DND-41 (cell line): ENCODE data around the gene TBC1D1.

Source experiments
- ATAC-seq: fragments of 200-7000 bp; cut with Tn5 transposase; 3 replicates; pipeline ENCODE4 v1.9.1; 2021; ENCODE audit warnings: low read depth; ENCODE audit not compliant: insufficient read depth
- DNase-seq: peaks from one replicate; pipeline ENCODE4 v3.0.0-alpha.2; 2020
- H2AFZ ChIP-seq: 2 replicates; pipeline ENCODE4 v1.6.0; 2012; ENCODE audit warnings: low read depth, low read length
- H3K27ac ChIP-seq: 2 replicates; pipeline ENCODE4 v1.5.1; 2012; ENCODE audit warnings: low read length, inconsistent platforms
- H3K27me3 ChIP-seq: fragments of 200-600 bp; sonication (generic); 2 replicates; pipeline ENCODE4 v1.6.0; 2012; ENCODE audit warnings: low read length, mild to moderate bottlenecking, inconsistent platforms; ENCODE audit not compliant: insufficient read depth, poor library complexity
- H3K36me3 ChIP-seq: 2 replicates; pipeline ENCODE4 v1.5.1; 2012; ENCODE audit warnings: low read length, inconsistent platforms; ENCODE audit not compliant: insufficient read depth
- H3K4me1 ChIP-seq: 2 replicates; pipeline ENCODE4 v1.5.1; 2012; ENCODE audit warnings: mild to moderate bottlenecking, low read length; ENCODE audit not compliant: insufficient read depth
- H3K4me2 ChIP-seq: 2 replicates; pipeline ENCODE4 v1.6.0; 2012; ENCODE audit warnings: mild to moderate bottlenecking, moderate library complexity, low read length, inconsistent platforms; ENCODE audit not compliant: insufficient read depth
- H3K4me3 ChIP-seq, 2 experiments: fragments of 200-600 bp in 1 of 2; shearing (Covaris generic) in 1 of 2; 2 replicates each; pipeline ENCODE4 v1.5.1; 2012 to 2016; ENCODE audit warnings: inconsistent platforms in 2 of 2, low read length in 2 of 2, mild to moderate bottlenecking in 2 of 2, low read depth in 1 of 2, moderate library complexity in 1 of 2
- H3K79me2 ChIP-seq: 2 replicates; pipeline ENCODE4 v1.6.0; 2012; ENCODE audit warnings: low read length, inconsistent platforms; ENCODE audit not compliant: insufficient read depth
- H3K9ac ChIP-seq: 2 replicates; pipeline ENCODE4 v1.6.0; 2012; ENCODE audit warnings: low read depth, mild to moderate bottlenecking, inconsistent platforms, low read length, moderate library complexity
- H3K9me3 ChIP-seq: 2 replicates; pipeline ENCODE4 v1.5.1; 2012; ENCODE audit warnings: low read length, moderate library complexity, mild to moderate bottlenecking, inconsistent platforms; ENCODE audit not compliant: insufficient read depth, severe bottlenecking
- H4K20me1 ChIP-seq: 2 replicates; pipeline ENCODE4 v1.6.0; 2012; ENCODE audit warnings: low read length; ENCODE audit not compliant: insufficient read depth
- CTCF ChIP-seq: IDR thresholded peaks from 2 replicates; pipeline ENCODE4 v1.5.1; 2012; ENCODE audit warnings: borderline replicate concordance, low read length, moderate library complexity, mild to moderate bottlenecking; ENCODE audit not compliant: poor library complexity, severe bottlenecking; ENCODE audit errors: extremely low read depth
- EZH2 ChIP-seq: IDR thresholded peaks from 3 replicates; pipeline ENCODE4 v1.6.1; 2012; ENCODE audit warnings: borderline replicate concordance, low read depth, mild to moderate bottlenecking, moderate library complexity, low read length, inconsistent platforms; ENCODE audit not compliant: severe bottlenecking

TBC1D1 gene

GRCh38 chr4:38003628-38004027 lies 112.7 kb downstream of the TBC1D1 start:
- no peak overlapping the region for H3K4me2 ChIP-seq
- no peak overlapping the region for H3K27ac ChIP-seq
- no peaks in the 10 kb centered on the region for H3K36me3 ChIP-seq

GRCh38 chr4:38004062-38004461 lies 113.2 kb downstream of the TBC1D1 start:
- no peak for ATAC-seq
- no peak for DNase-seq
- Histone ChIP-seq H3K9ac (no peak overlapping the region), H3K27ac (no peak overlapping the region), H3K4me2 (no peak overlapping the region), H3K27me3 (no peaks in the 10 kb centered on the region), H4K20me1 (peaks cover 37% of the 10 kb centered on the region), H3K4me3 (no peak overlapping the region), H3K9me3 (no peaks in the 10 kb centered on the region), H3K4me1 (no peaks in the 10 kb centered on the region), H3K79me2 (peaks cover 42% of the 10 kb centered on the region), H2AFZ (no peak overlapping the region), H3K36me3 (no peaks in the 10 kb centered on the region)
- TF ChIP-seq EZH2 (no peak), CTCF (no peak)

More at GRCh38 chr4:38003628-38004027, 112.7 kb downstream of the TBC1D1 start:
- TF ChIP-seq EZH2 (no peak), CTCF (no peak)
- no peaks in the 10 kb centered on the region for H3K27me3 ChIP-seq
- no peak overlapping the region for H3K9ac ChIP-seq
- no peaks in the 10 kb centered on the region for H3K4me1 ChIP-seq
- H2AFZ ChIP-seq, result no peak overlapping the region
- DNase-seq, result no peak
- peaks cover 37% of the 10 kb centered on the region for H4K20me1 ChIP-seq
- no peak for ATAC-seq
- H3K79me2 ChIP-seq, result peaks cover 40% of the 10 kb centered on the region
- H3K9me3 ChIP-seq, result no peaks in the 10 kb centered on the region
- no peak overlapping the region for H3K4me3 ChIP-seq

- Histone ChIP-seq H3K9me3 (no peaks in the 10 kb centered on the region), H3K9ac (no peak overlapping the region), H3K4me3 (no peak overlapping the region), H3K4me1 (no peaks in the 10 kb centered on the region), H3K36me3 (no peaks in the 10 kb centered on the region), H4K20me1 (peaks cover 32% of the 10 kb centered on the region), H3K27me3 (no peaks in the 10 kb centered on the region), H3K4me2 (no peak overlapping the region), H3K79me2 (peaks cover 34% of the 10 kb centered on the region), H3K27ac (no peak overlapping the region), H2AFZ (no peak overlapping the region)
- DNase-seq (no peak), ATAC-seq (no peak)
- no peak for TF ChIP-seq EZH2
- no peak for TF ChIP-seq CTCF
These were observed 114.0 kb downstream of the TBC1D1 start for GRCh38 chr4:38004887-38005286.

GRCh38 chr4:38005637-38006036 lies 114.8 kb downstream of the TBC1D1 start:
- Histone ChIP-seq H3K4me3 (no peak overlapping the region), H3K27ac (no peak overlapping the region), H3K27me3 (no peaks in the 10 kb centered on the region), H3K4me1 (no peaks in the 10 kb centered on the region), H3K36me3 (no peaks in the 10 kb centered on the region), H4K20me1 (peaks cover 31% of the 10 kb centered on the region), H3K9ac (no peak overlapping the region), H3K79me2 (peaks cover 33% of the 10 kb centered on the region), H3K9me3 (no peaks in the 10 kb centered on the region), H2AFZ (no peak overlapping the region), H3K4me2 (no peak overlapping the region)
- no peak for DNase-seq
- TF ChIP-seq CTCF, result no peak
- TF ChIP-seq EZH2, result no peak
- no peak for ATAC-seq
